Uterine smooth muscle cell (primary cell): ENCODE data around the gene UPK3BL2. TPM values are rescaled to one million over a fixed set of nuclear protein-coding genes. Genes with fewer than 3 reads are reported as not detected.

Experiments
- total RNA-seq: library from RNA; depleted of rRNA; stranded (reverse); fragments of >200 nt; gene quantifications from 2 replicates; pipeline ENCODE4 v1.2.3, GENCODE V29; 2014

The UPK3BL2 gene, protein sequence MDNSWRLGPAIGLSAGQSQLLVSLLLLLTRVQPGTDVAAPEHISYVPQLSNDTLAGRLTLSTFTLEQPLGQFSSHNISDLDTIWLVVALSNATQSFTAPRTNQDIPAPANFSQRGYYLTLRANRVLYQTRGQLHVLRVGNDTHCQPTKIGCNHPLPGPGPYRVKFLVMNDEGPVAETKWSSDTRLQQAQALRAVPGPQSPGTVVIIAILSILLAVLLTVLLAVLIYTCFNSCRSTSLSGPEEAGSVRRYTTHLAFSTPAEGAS
- total RNA-seq: 0.44 and 0.87 TPM in 2 replicates

DNA sequence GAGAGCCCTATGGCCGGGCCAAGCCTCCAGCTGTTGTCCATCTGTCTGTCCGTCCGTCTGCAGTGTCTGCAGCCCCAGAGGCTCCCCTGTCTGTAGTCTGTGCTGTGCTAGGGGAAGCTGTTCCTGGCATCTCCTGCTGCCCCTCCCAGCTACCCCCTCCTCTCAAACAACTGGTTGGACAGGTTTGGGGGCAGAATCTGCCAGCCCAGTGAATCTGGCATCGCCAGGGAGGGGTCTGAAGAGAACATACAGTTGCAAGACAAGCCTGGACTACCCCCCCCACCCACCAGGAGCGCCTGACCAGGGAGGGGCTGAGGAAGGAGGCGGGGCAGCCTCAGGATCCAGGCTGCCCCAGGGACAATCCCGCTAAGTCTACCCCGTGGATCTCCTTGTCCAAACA, at the start of gene UPK3BL2:
TSS of gene UPK3BL2 (minus strand) at position 101 of the 400 bp plus-strand sequence. CDS start at position 41, 60 bp downstream.

DNA sequence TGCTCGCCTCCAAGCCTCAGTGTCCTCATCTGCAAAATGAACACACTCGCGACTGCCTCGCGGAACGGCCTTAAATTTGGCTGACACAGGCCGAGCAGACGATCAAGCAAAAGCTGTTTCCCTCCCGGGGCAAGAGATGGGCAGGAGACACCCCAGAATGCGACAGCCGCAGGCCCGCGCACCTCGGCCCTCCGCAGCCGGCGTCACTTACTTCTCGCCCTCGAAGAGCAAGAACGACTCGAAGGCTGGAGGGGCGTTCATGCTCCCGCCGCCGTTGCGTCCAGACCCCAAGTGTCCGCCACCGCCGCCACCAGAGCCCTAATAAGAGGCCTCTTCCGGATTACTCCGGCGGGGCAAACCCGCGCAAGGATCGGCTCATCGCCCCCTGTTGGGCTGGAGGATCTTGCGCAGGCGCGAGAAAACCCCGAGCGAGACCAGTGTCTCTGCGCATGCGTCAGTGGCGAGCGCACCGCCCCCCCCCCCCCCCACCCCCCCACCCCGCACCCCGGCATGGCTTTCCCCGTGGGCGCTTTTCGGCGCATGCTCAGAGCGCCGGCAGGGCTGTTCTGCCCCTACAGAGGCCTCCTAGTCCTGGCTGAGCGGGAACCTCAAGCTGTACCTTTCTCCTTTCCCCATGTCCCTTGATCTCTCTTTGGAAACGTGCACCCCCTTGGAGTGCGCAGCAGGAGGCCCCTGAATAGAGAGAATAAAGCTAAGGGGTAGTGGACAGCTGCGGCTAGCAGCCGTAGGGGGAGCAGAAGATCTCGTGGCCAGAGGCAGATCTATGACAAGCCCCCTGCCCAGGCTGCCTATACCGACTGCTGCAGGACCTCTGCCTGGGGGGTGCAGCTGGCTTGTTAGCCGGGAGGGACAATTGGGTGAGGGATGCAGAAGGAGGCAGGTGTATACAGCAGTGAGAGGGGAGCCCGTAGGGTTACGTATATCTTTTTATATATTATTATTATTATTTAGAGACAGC, 29.1 kb upstream of the UPK3BL2 start, which contains the start of gene POLR2J3:
TSS of gene POLR2J3 (minus strand) at position 323 of the 979 bp plus-strand sequence. CDS start at position 261, 62 bp downstream.

DNA sequence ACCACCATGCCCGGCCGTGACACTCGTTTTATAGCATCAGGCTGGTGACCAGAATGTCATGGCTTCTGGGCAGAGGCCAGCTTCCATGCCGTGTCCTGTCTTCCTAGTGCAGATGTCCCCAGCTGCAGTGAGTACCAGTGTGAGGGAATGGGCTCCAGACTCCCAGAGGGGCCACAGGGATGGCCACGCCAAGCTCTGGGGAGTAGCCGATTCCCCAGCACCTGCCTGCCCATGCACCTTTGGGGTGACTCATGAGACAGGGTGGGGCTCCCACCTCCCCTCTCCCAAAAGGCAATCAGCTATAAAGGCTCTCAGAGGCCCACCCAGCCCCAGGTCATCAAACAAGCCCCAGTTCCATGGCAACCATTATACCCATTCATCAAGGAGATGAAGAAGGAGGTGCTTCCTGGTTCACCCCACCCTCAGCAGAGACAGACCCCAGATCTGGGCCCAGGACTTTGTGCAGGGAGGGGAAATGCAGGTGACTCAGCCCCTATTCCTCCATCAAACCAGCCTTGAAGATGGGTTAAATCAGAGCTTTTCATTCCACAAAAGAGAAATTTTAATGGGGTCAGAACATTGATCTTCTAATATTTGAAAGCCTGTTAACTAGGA, 7.4 kb upstream of the UPK3BL2 start, which contains the start of gene SPDYE2:
TSS of gene SPDYE2 (plus strand) at position 419 of the 615 bp plus-strand sequence. CDS start 2,030 bp downstream, outside the sequence.

DNA sequence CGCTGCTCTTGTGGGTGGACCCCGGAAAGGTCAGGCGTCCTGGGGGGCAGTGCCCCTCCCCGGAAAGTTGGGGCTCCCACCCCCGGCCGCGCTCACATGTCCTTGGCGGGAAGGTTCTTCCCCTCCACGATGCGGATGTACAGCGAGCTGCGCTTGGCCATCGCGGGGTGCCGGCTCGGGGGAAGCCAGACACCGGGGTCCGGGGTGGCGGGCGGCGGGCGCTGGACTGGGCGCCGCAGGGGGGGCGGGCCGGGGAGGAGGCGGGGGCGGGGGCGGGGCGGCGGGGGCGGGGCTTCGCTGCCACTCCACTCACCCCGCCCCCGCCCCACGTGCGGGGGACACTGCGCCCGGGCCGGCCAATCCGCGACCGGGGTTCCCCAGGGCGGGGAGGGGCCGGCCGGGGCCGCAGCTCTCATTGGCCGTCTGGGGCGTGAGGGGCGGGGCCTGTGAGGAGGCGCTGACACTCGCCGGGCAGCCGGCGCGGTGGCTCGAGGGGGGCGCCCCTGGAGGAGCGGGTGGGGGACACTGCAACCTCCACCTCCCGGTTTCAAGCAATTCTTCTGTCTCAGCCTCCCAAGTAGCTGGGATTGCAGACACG, 25.8 kb downstream of the UPK3BL2 start, which contains the start of gene RASA4B:
TSS of gene RASA4B (minus strand) at position 228 of the 598 bp plus-strand sequence. CDS start at position 161, 67 bp downstream.

Other genes starting within 250 kb of the UPK3BL2 start
- 0.25 TPM in 1 of 2 replicates, not detected in the other for gene SPDYE6, start 187.3 kb downstream of the UPK3BL2 start, total RNA-seq
- gene PRKRIP1, start 147.3 kb downstream of the UPK3BL2 start, total RNA-seq: 18.3 and 20.5 TPM in 2 replicates
- 68.0 and 73.5 TPM in 2 replicates for gene ORAI2, start 110.1 kb downstream of the UPK3BL2 start, total RNA-seq
- gene ALKBH4, start 78.8 kb downstream of the UPK3BL2 start, total RNA-seq: 12.7 and 17.6 TPM in 2 replicates
- 30.6 and 35.4 TPM in 2 replicates for gene LRWD1, start 78.7 kb downstream of the UPK3BL2 start, total RNA-seq
- 19.0 and 21.7 TPM in 2 replicates for gene POLR2J, start 64.8 kb downstream of the UPK3BL2 start, total RNA-seq
- gene RASA4B, start 25.9 kb downstream of the UPK3BL2 start, total RNA-seq: 0.89 and 5.9 TPM in 2 replicates
- gene SPDYE2, start 7.5 kb upstream of the UPK3BL2 start, total RNA-seq: not detected in 2 replicates
- gene POLR2J3, start 28.9 kb upstream of the UPK3BL2 start, total RNA-seq: 20.4 and 21.9 TPM in 2 replicates
- 2.7 and 5.9 TPM in 2 replicates for gene RASA4, start 73.1 kb upstream of the UPK3BL2 start, total RNA-seq
- gene UPK3BL1, start 99.1 kb upstream of the UPK3BL2 start, total RNA-seq: 3.9 and 9.4 TPM in 2 replicates
- gene SPDYE2B, start 106.6 kb upstream of the UPK3BL2 start, total RNA-seq: not detected in 2 replicates
- 3.2 and 3.3 TPM in 2 replicates for gene POLR2J2, start 128.0 kb upstream of the UPK3BL2 start, total RNA-seq
- gene FAM185A, start 205.3 kb upstream of the UPK3BL2 start, total RNA-seq: 11.6 and 13.2 TPM in 2 replicates